MCF 10A (cell line): ENCODE data around the gene SMIM14. TPM values are rescaled to one million over a fixed set of nuclear protein-coding genes. Genes with fewer than 3 reads are reported as not detected.
"Not testable (repeated sequence)": the region's sequence is repeated elsewhere in the genome, so short reads cannot be mapped to it uniquely, and the experiment has no call there.

Experiments used
- BruUV-seq: library from RNA; stranded (reverse); fragments of 400-500 nt; replicated peaks from 2 replicates; lab custom pipeline; 2021; lab: Mats Ljungman, UMichigan
- CTCF ChIA-PET: fragments of 300-600 bp; sonication (Branson Sonifier 250); formaldehyde crosslinking; extraction: SDS; loops from one replicate; lab custom pipeline; 2021; ENCODE audit warnings: antibody characterized with exemption, inconsistent platforms; lab: Yijun Ruan, JAX
- POLR2A ChIA-PET: fragments of 300-600, 350-650 bp; sonication (Branson Sonifier 250); formaldehyde crosslinking; extraction: SDS; loops from one replicate; lab custom pipeline; 2020; ENCODE audit warnings: antibody characterized with exemption, inconsistent platforms; lab: Yijun Ruan, JAX
- DNase-seq: peaks from one replicate; pipeline ENCODE4 v3.0.0-alpha.2; 2018; ENCODE audit not compliant: unreplicated experiment
- H3K27ac Mint-ChIP-seq: one replicate; pipeline ENCODE4 v1.8.0; 2022; ENCODE audit warnings: mild to moderate bottlenecking, low read depth, mixed read lengths; ENCODE audit not compliant: unreplicated experiment
- H3K27me3 Mint-ChIP-seq: one replicate; pipeline ENCODE4 v1.8.0; 2022; ENCODE audit warnings: mixed read lengths; ENCODE audit not compliant: insufficient read depth, unreplicated experiment
- H3K36me3 Mint-ChIP-seq: one replicate; pipeline ENCODE4 v1.8.0; 2022; ENCODE audit warnings: mild to moderate bottlenecking, moderate library complexity, mixed read lengths; ENCODE audit not compliant: insufficient read depth, unreplicated experiment
- H3K4me1 Mint-ChIP-seq: one replicate; pipeline ENCODE4 v1.8.0; 2022; ENCODE audit warnings: mixed read lengths; ENCODE audit not compliant: insufficient read depth, unreplicated experiment
- H3K4me3 Mint-ChIP-seq: one replicate; pipeline ENCODE4 v1.8.0; 2022; ENCODE audit warnings: mild to moderate bottlenecking, moderate library complexity, mixed read lengths; ENCODE audit not compliant: unreplicated experiment
- H3K9me3 Mint-ChIP-seq: one replicate; pipeline ENCODE4 v1.8.0; 2022; ENCODE audit warnings: mixed read lengths; ENCODE audit not compliant: unreplicated experiment
- CTCF ChIP-seq: fragments of 200-600 bp; IDR thresholded peaks from one replicate; pipeline ENCODE4 v1.8.0; 2022; ENCODE audit warnings: antibody characterized with exemption, mild to moderate bottlenecking; ENCODE audit not compliant: unreplicated experiment
- intact Hi-C: fragments of 100-400 bp; cut with micrococcal nuclease; formaldehyde crosslinking; loops from 2 replicates; pipeline ENCODE4 v1.14.1; 2022
- total RNA-seq: library from RNA; stranded (reverse); gene quantifications from 2 replicates; pipeline ENCODE4 v1.2.3, GENCODE V29; 2022

SMIM14 gene
- total RNA-seq, 1 experiment from 2014 or later, result 27.3 TPM

GRCh38 chr4:39504538-39504937 lies 134.1 kb downstream of the SMIM14 start:
- no peak for TF ChIP-seq CTCF
- Mint-ChIP-seq H3K4me3 (no peak overlapping the region), H3K9me3 (no peaks in the 10 kb centered on the region), H3K27ac (no peak overlapping the region), H3K27me3 (no peaks in the 10 kb centered on the region), H3K36me3 (peaks cover 83% of the 10 kb centered on the region), H3K4me1 (peaks cover 7% of the 10 kb centered on the region)
- CTCF ChIA-PET, result interaction anchor here (1.6 kb wide), 1 partner anchor 35 kb away, joined by 8 read pairs; no protein-coding TSS in a partner anchor
- no TSS peak for BruUV-seq
- DNase-seq, result no peak
- POLR2A ChIA-PET, result no interaction called here
- intact Hi-C loops, result no loop called here

- H3K27me3 Mint-ChIP-seq, intact Hi-C loops, H3K4me1 Mint-ChIP-seq, H3K9me3 Mint-ChIP-seq, CTCF ChIA-PET, DNase-seq, H3K4me3 Mint-ChIP-seq, BruUV-seq: not testable (repeated sequence)
- POLR2A ChIA-PET, result interaction anchor here (0.6 to 1.0 kb wide), 3 partner anchors 17 to 217 kb away, joined by 3 to 5 read pairs (median 4); no protein-coding TSS in a partner anchor
- H3K36me3 Mint-ChIP-seq, result peaks cover 79% of the 10 kb centered on the region
- H3K27ac Mint-ChIP-seq, result peak overlapping the region; percentile 49
Observed at GRCh38 chr4:39502664-39503035, 136.0 kb downstream of the SMIM14 start.

- peak overlapping the region; percentile 49 for H3K27ac Mint-ChIP-seq
- TF ChIP-seq CTCF, result no peak
- intact Hi-C loops, result no loop called here
- no peaks in the 10 kb centered on the region for H3K27me3 Mint-ChIP-seq
- H3K4me3 Mint-ChIP-seq, result no peak overlapping the region
- H3K9me3 Mint-ChIP-seq, result no peaks in the 10 kb centered on the region
- H3K4me1 Mint-ChIP-seq, result peaks cover 7% of the 10 kb centered on the region
- POLR2A ChIA-PET, result interaction anchor here (0.6 to 1.0 kb wide), 3 partner anchors 18 to 217 kb away, joined by 3 to 5 read pairs (median 4); no protein-coding TSS in a partner anchor
- BruUV-seq, result no TSS peak
- no peak for DNase-seq
- CTCF ChIA-PET, result no interaction called here
- peaks cover 78% of the 10 kb centered on the region for H3K36me3 Mint-ChIP-seq
Observed at GRCh38 chr4:39502019-39502663, 136.5 kb downstream of the SMIM14 start.

GRCh38 chr4:39498727-39499020 lies 140.0 kb downstream of the SMIM14 start:
- ChIA-PET POLR2A (no interaction called here), CTCF (no interaction called here)
- BruUV-seq, result no TSS peak
- Mint-ChIP-seq H3K9me3 (no peaks in the 10 kb centered on the region), H3K27ac (no peak overlapping the region), H3K4me1 (peaks cover 7% of the 10 kb centered on the region), H3K27me3 (no peaks in the 10 kb centered on the region), H3K4me3 (no peak overlapping the region), H3K36me3 (peaks cover 43% of the 10 kb centered on the region)
- no peak for TF ChIP-seq CTCF
- intact Hi-C loops, result no loop called here
- DNase-seq, result no peak
